Activated naive CD8-positive, alpha-beta T cell treated with anti-CD3 and anti-CD28 coated beads for 36 hours (primary cell): ENCODE measurements around the gene PHOSPHO2. TPM values are rescaled to one million over a fixed set of nuclear protein-coding genes. Genes with fewer than 3 reads are reported as not detected.
A peak's percentile ranks its signal among the peaks of the same experiment; 100 is the strongest.

ENCODE experiments used
- DNase-seq: peaks from one replicate; pipeline ENCODE4 v3.0.0; 2021
- H3K27ac Mint-ChIP-seq: one replicate; pipeline ENCODE4 v1.8.0; 2022; ENCODE audit warnings: mild to moderate bottlenecking, moderate library complexity, mixed read lengths
- H3K27me3 Mint-ChIP-seq: one replicate; pipeline ENCODE4 v1.8.0; 2022; ENCODE audit warnings: mild to moderate bottlenecking, mixed read lengths
- H3K36me3 Mint-ChIP-seq: one replicate; pipeline ENCODE4 v1.8.0; 2021; ENCODE audit warnings: mild to moderate bottlenecking, mixed read lengths
- H3K4me1 Mint-ChIP-seq: one replicate; pipeline ENCODE4 v1.8.0; 2021; ENCODE audit warnings: mixed read lengths
- H3K4me3 Mint-ChIP-seq: one replicate; pipeline ENCODE4 v1.8.0; 2022; ENCODE audit warnings: mild to moderate bottlenecking, moderate library complexity, mixed read lengths
- H3K9me3 Mint-ChIP-seq: one replicate; pipeline ENCODE4 v1.8.0; 2022; ENCODE audit warnings: mixed read lengths
- total RNA-seq, 2 experiments: library from RNA; stranded (reverse); gene quantifications; one replicate each; pipeline ENCODE4 v1.2.3, GENCODE V29; 2021

PHOSPHO2 gene
- 1 to 10 TPM; 3.4 to 4.1 TPM for total RNA-seq

DNA sequence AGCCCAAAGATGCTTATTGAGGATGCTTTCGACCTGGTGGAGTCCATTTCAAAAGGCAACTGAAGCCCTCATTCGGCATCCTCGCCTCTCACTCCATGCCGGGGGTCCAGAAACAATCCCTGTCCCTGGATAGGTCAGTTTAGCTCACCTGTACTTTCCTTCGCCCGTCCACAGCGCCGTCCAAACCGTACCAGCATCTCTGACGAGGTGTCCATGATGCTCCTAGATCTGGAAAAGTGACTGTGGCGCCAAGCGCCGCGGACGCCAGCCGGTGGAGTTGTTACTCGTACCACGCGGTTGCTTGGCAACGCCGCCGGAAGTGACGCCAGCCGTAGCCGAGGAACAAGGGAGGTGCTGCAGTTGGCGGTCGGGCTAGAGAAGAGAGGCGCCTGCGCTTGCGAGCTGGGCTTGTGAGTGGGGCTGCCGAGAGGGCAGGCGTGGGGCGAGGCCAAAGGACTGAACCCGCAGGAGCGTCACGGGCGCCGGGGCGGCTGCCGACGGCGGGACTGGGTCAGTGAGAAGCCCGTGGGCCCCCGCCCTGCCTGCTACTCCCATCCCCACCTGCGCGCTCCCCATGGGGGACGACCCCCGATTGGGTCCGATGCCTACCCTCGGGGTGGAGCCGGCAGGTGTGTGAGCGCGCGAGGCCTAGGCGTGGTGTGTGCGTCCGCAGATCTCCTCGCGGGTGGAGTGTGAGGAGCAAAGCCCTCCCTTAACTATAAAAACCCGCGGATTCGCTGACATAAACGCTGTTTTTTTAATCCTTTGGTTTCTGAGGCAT is at the start of gene PHOSPHO2, which contains the start of gene CFAP210:
PHOSPHO2 (plus strand) TSS at position 357 of the 781 bp plus-strand sequence. CDS start 6,503 bp downstream, outside the sequence.
CFAP210 (minus strand) TSS at position 293 of the 781 bp plus-strand sequence; CDS start at position 215, 78 bp downstream.
- H3K9me3 Mint-ChIP-seq = peaks cover 10% of the 10 kb centered on the region
- peaks cover 12% of the 10 kb centered on the region for H3K36me3 Mint-ChIP-seq
- peak within 1 kb of the TSS; percentile 92 for H3K27ac Mint-ChIP-seq
- H3K4me3 Mint-ChIP-seq = peak within 1 kb of the TSS; percentile 97
- DNase-seq = peak; percentile 97
- H3K27me3 Mint-ChIP-seq = peaks cover 3% of the 10 kb centered on the region
- H3K4me1 Mint-ChIP-seq = peaks cover 11% of the 10 kb centered on the region

DNA sequence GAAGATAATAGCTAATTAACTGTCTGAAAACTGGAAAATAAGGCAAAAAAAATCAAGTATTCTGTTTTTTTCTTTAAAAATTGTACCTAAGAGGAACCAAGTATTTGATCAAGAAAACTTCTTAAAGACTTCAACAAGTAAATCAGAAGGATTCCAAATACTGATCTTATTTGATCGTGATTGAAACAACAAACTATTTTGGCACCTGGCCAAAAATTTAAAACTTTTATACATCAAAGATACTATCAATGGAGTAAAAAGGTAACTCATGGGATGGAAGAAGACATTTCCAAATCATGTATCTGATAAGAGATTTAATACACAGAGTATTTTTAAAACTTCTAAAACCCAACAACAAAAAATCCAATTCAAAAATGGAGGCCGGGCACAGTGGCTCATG is 46.8 kb upstream of the PHOSPHO2 start:
- H3K4me3 Mint-ChIP-seq = no peak overlapping the region
- H3K36me3 Mint-ChIP-seq = no peaks in the 10 kb centered on the region
- no peak for DNase-seq
- no peak overlapping the region for H3K27ac Mint-ChIP-seq
- H3K4me1 Mint-ChIP-seq = peaks cover 2% of the 10 kb centered on the region
- H3K9me3 Mint-ChIP-seq = peaks cover 1% of the 10 kb centered on the region
- peaks cover 17% of the 10 kb centered on the region for H3K27me3 Mint-ChIP-seq

GRCh38 chr2:169649278-169649677 is 45.0 kb upstream of the PHOSPHO2 start:
- Mint-ChIP-seq H3K4me3 (no peak overlapping the region), H3K9me3 (peaks cover 1% of the 10 kb centered on the region), H3K4me1 (peaks cover 2% of the 10 kb centered on the region), H3K27ac (no peak overlapping the region), H3K27me3 (peaks cover 24% of the 10 kb centered on the region), H3K36me3 (no peaks in the 10 kb centered on the region)
- no peak for DNase-seq

DNA sequence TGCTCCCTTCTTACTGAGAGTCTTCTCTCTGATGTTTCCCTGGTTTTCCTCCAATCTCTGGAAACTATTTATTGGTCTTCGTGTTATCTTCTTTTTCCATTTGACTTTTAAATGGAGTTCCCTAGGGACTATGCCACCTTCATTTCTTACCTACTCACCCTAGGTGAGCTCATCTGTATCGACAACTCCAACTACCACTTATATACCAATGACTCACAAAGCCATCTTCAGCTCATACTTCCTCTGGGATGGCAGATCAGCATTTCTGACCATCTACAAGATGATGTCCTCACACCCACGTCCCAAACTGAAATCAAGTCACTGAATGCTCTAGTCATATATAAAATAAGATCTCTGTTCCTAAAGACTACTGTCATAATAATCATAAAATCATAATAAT is 40.6 kb upstream of the PHOSPHO2 start:
- Mint-ChIP-seq H3K27ac (no peak overlapping the region), H3K27me3 (peaks cover 31% of the 10 kb centered on the region), H3K4me1 (no peaks in the 10 kb centered on the region), H3K9me3 (no peaks in the 10 kb centered on the region), H3K4me3 (no peak overlapping the region), H3K36me3 (no peaks in the 10 kb centered on the region)
- no peak for DNase-seq

DNA sequence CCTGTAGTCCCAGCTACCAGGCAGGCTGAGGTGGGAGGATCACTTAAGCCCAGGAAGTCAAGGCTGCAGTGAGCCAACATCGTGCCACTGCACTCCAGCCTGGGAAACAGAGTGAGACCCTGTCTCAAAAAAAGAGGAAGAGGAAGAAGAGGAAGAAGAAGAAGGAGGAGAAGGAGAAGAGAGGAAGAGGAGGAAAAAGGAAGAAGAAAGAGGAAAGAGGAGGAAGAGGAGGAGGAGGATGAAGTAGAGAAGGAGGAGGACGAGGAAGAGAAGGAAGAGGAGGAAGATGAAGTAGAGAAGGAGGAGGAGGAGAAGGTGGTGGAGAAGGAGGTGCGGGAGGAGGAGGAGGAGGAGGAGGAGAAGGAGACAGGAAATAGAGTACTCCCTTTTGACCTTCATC is 38.1 kb upstream of the PHOSPHO2 start:
- Mint-ChIP-seq H3K4me3 (no peak overlapping the region), H3K9me3 (no peaks in the 10 kb centered on the region), H3K36me3 (no peaks in the 10 kb centered on the region), H3K27me3 (peaks cover 24% of the 10 kb centered on the region), H3K27ac (no peak overlapping the region), H3K4me1 (no peaks in the 10 kb centered on the region)
- no peak for DNase-seq

DNA sequence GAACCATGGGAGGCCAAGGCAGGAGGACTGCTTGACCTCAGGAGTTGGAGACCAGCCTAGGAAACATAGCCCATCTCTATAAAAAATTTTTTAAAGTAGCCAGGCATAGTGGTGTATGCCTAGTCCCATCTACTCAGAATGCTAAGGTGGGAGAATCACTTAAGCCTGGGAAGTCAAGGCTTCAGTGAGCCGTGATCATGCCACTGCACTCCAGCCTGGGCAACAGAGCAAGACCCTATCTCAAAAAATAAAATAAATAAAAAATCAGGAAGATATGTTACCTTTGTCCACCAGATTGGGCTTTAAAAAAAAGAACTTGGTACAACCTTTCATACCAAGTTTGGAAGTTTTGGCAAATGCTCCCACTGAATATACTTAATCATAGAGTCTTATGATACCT is 35.4 kb upstream of the PHOSPHO2 start:
- Mint-ChIP-seq H3K4me1 (no peaks in the 10 kb centered on the region), H3K9me3 (no peaks in the 10 kb centered on the region), H3K27me3 (peaks cover 12% of the 10 kb centered on the region), H3K36me3 (no peaks in the 10 kb centered on the region), H3K27ac (no peak overlapping the region), H3K4me3 (no peak overlapping the region)
- no peak for DNase-seq

DNA sequence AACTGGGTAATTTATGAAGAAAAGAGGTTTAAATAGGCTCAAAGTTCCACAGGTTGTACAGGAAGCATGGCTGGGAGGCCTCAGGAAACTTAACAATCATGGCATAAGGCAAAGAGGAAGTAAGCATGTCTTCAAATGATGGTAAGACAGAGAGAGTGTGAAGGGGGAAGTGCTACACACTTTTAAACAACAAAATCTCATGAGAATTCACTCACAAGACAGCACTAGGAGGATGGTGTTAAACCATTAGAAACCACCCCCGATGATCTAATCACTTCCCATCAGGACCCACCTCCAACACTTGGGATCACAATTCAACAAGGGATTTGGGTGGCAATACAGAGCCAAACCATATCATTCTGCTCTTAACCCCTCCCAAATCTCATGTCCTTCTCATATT is 34.9 kb upstream of the PHOSPHO2 start:
- DNase-seq = no peak
- Mint-ChIP-seq H3K4me3 (no peak overlapping the region), H3K4me1 (no peaks in the 10 kb centered on the region), H3K27ac (no peak overlapping the region), H3K36me3 (no peaks in the 10 kb centered on the region), H3K9me3 (no peaks in the 10 kb centered on the region), H3K27me3 (peaks cover 8% of the 10 kb centered on the region)

DNA sequence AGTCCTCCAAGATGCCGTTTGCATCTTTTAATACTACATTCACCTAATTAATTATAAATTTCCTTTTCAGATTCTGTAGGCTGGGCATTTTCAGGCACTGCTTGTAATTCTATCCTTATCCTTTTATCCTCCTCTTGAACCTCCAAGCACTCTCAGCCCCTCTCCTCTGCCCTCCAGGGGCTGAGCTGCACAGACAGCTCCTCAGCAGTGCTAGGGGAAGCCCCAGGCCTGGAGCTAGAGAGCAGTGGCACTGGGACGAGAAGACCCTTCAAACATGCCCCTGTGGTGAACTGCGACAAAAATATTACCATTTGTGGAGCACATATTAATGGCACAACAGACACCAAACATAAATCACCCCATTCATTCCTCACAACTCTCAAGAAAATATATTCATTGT is 33.0 kb upstream of the PHOSPHO2 start:
- Mint-ChIP-seq H3K4me1 (no peaks in the 10 kb centered on the region), H3K9me3 (no peaks in the 10 kb centered on the region), H3K27me3 (peaks cover 2% of the 10 kb centered on the region), H3K27ac (no peak overlapping the region), H3K36me3 (no peaks in the 10 kb centered on the region), H3K4me3 (no peak overlapping the region)
- no peak for DNase-seq

- Mint-ChIP-seq H3K4me3 (no peak overlapping the region), H3K36me3 (no peaks in the 10 kb centered on the region), H3K27me3 (no peaks in the 10 kb centered on the region), H3K27ac (no peak overlapping the region), H3K9me3 (no peaks in the 10 kb centered on the region), H3K4me1 (no peaks in the 10 kb centered on the region)
- no peak for DNase-seq
These were observed 31.5 kb upstream of the PHOSPHO2 start for GRCh38 chr2:169662744-169663143.

GRCh38 chr2:169663247-169663646 is 31.0 kb upstream of the PHOSPHO2 start:
- Mint-ChIP-seq H3K27ac (no peak overlapping the region), H3K27me3 (no peaks in the 10 kb centered on the region), H3K9me3 (no peaks in the 10 kb centered on the region), H3K36me3 (no peaks in the 10 kb centered on the region), H3K4me1 (no peaks in the 10 kb centered on the region), H3K4me3 (no peak overlapping the region)
- no peak for DNase-seq

- Mint-ChIP-seq H3K27me3 (no peaks in the 10 kb centered on the region), H3K27ac (no peak overlapping the region), H3K9me3 (no peaks in the 10 kb centered on the region), H3K4me3 (no peak overlapping the region), H3K36me3 (no peaks in the 10 kb centered on the region), H3K4me1 (no peaks in the 10 kb centered on the region)
- DNase-seq = no peak
These were observed 29.7 kb upstream of the PHOSPHO2 start for GRCh38 chr2:169664600-169664977.

DNA sequence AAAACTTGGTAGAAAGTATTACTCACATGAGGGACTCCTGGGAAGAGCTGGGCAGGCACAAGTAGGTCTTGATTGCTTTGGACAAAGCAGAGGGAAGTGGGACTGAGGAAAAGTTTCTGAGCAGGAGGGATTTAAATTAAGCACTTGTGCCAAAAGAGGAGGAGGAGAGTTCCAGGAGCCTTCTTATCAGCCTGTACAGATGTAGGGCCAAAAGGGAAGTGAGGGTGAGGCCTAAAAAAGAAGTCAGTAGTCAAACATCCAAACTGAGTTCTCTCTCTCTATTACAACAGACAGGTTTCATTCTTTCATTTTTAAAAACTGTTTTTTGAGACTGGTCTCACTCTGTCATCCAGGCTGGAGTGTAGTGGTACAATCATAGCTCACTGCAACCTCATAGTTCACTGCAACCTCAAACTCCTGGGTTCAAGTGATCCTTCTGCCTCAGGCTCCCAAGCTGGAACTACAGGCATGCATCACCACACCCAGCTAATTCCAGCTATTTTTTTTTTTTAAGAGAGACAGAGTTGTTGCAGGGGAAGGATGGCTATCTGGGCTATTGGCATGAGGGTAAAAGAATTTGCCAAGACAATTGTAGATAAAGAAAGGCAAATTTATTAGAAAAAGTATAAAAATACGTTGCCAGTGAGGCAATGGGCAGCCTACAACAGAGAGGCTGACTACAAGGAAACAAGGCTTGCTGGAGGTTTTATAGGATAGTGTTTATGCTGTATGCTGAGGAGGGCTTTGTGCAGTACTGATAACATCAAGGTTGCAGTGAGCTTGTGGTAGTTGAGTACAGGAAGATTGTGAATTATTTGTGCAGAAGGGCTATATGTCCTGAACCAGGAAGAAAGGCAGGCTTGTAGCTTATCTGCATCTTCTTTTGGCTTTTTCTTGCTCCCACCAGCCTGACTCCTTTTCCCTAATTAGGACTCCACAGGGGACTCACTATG is 29.0 kb upstream of the PHOSPHO2 start:
- no peak for DNase-seq
- H3K9me3 Mint-ChIP-seq = no peaks in the 10 kb centered on the region
- no peaks in the 10 kb centered on the region for H3K36me3 Mint-ChIP-seq
- H3K27me3 Mint-ChIP-seq = no peaks in the 10 kb centered on the region
- no peak overlapping the region for H3K27ac Mint-ChIP-seq
- no peak overlapping the region for H3K4me3 Mint-ChIP-seq
- H3K4me1 Mint-ChIP-seq = no peaks in the 10 kb centered on the region

DNA sequence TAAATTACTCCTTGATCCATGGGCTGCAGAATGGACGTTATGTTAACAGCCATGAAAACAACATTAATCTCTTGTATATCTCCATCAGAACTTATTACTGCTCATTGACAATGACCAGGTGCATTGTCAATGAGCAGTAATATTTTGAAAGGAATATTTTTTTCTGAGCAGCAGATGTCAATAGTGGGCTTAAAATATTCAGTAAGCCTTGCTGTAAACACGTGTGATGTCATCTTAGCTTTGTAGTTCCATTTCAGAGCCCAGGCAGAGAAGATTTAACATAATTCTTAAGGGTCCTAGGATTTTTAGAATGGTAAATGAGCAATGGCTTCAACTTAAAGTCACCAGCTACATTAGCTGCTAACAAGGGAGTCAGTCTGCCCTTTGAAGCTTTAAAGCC is 26.7 kb upstream of the PHOSPHO2 start:
- H3K4me3 Mint-ChIP-seq = no peak overlapping the region
- no peaks in the 10 kb centered on the region for H3K27me3 Mint-ChIP-seq
- no peaks in the 10 kb centered on the region for H3K4me1 Mint-ChIP-seq
- H3K27ac Mint-ChIP-seq = no peak overlapping the region
- H3K36me3 Mint-ChIP-seq = no peaks in the 10 kb centered on the region
- no peak for DNase-seq
- no peaks in the 10 kb centered on the region for H3K9me3 Mint-ChIP-seq

- no peak overlapping the region for H3K27ac Mint-ChIP-seq
- no peaks in the 10 kb centered on the region for H3K9me3 Mint-ChIP-seq
- H3K4me1 Mint-ChIP-seq = no peaks in the 10 kb centered on the region
- no peak overlapping the region for H3K4me3 Mint-ChIP-seq
- H3K27me3 Mint-ChIP-seq = peaks cover 4% of the 10 kb centered on the region
- H3K36me3 Mint-ChIP-seq = no peaks in the 10 kb centered on the region
- no peak for DNase-seq
These were observed 24.0 kb upstream of the PHOSPHO2 start for GRCh38 chr2:169670215-169670651.

DNA sequence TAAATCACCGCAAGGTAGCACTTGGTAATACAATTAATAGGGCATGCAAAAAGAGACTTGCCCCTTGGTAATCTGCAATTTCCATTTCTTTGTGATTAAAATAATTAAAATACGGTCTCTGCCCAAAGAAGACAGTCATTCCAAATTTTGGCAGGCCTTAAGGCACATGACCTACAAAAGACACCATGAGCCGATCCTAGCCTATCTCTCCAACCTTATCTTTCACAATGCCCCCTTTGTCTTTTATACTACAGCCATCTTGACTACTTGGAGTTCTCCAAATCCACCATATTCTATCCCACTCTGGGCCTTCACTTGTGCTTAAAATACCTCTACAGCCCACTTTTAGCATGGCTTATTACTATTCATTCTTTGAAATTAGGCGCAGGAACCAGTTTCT is 23.3 kb upstream of the PHOSPHO2 start:
- DNase-seq = no peak
- H3K27ac Mint-ChIP-seq = no peak overlapping the region
- H3K4me3 Mint-ChIP-seq = no peak overlapping the region
- no peaks in the 10 kb centered on the region for H3K9me3 Mint-ChIP-seq
- no peaks in the 10 kb centered on the region for H3K4me1 Mint-ChIP-seq
- H3K27me3 Mint-ChIP-seq = peaks cover 4% of the 10 kb centered on the region
- H3K36me3 Mint-ChIP-seq = no peaks in the 10 kb centered on the region
